GM12874 (cell line): ENCODE results near the gene TBX10.

Source experiments
- TF ChIP-seq, protein P1 (sequence below): IDR thresholded peaks from 2 replicates; pipeline ENCODE4 v1.5.1; 2011; ENCODE audit warnings: low read depth, mild to moderate bottlenecking, control low read depth, low read length, moderate library complexity; ENCODE audit not compliant: insufficient read depth

TBX10 gene

DNA sequence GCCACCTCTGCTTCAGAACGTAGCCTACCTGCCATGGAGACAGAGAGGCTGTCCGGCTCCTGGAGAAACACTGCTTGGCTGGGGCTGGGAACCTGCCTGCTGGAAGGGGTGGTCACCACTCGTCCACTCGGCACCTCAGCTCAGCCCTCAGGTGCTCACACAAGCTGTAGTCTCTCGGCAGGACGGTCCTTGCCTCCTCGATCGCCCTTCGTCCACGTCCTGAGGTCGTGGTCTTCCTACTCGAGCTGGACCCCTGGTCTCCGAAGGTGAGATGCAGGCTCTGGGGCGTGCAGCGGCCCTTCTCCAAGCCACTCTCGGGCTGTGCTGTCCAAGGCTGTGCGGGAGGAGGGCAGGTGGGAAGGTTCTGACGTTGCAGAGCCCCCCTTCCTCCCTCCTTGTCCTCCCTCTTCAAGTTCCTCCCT lies at the start of gene TBX10:
TSS of gene TBX10 (minus strand) at position 326 of the 422 bp plus-strand sequence. CDS start at position 35, 291 bp downstream.
- TF ChIP-seq, protein P1, sequence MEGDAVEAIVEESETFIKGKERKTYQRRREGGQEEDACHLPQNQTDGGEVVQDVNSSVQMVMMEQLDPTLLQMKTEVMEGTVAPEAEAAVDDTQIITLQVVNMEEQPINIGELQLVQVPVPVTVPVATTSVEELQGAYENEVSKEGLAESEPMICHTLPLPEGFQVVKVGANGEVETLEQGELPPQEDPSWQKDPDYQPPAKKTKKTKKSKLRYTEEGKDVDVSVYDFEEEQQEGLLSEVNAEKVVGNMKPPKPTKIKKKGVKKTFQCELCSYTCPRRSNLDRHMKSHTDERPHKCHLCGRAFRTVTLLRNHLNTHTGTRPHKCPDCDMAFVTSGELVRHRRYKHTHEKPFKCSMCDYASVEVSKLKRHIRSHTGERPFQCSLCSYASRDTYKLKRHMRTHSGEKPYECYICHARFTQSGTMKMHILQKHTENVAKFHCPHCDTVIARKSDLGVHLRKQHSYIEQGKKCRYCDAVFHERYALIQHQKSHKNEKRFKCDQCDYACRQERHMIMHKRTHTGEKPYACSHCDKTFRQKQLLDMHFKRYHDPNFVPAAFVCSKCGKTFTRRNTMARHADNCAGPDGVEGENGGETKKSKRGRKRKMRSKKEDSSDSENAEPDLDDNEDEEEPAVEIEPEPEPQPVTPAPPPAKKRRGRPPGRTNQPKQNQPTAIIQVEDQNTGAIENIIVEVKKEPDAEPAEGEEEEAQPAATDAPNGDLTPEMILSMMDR: no peak

GRCh38 chr11:67689178-67689577 lies 49.6 kb upstream of the TBX10 start:
- TF ChIP-seq, protein P1: no peak

GRCh38 chr11:67687986-67688385 lies 48.4 kb upstream of the TBX10 start:
- TF ChIP-seq, protein P1: no peak

GRCh38 chr11:67680696-67681470 lies 41.3 kb upstream of the TBX10 start:
- TF ChIP-seq, protein P1: no peak

GRCh38 chr11:67675058-67675747 lies 35.6 kb upstream of the TBX10 start:
- TF ChIP-seq, protein P1: no peak

GRCh38 chr11:67674442-67674871 lies 34.9 kb upstream of the TBX10 start, which contains the start of gene ALDH3B2:
TSS of gene ALDH3B2 (minus strand) at chr11:67674623. CDS start at chr11:67666935, 7,688 bp downstream.
- TF ChIP-seq, protein P1: no peak

- TF ChIP-seq, protein P1: no peak
Measured at GRCh38 chr11:67673902-67674301, 34.3 kb upstream of the TBX10 start.
